Ectodermal cell (in vitro differentiated cells): Measurements from ENCODE around the gene PTGR3.

Experiments used
- H3K27ac ChIP-seq: 2 replicates; pipeline ENCODE4 v1.7.0; 2013; ENCODE audit warnings: mild to moderate bottlenecking, low read depth, low read length; ENCODE audit not compliant: insufficient read depth, poor library complexity, severe bottlenecking
- H3K27me3 ChIP-seq: 2 replicates; pipeline ENCODE4 v1.7.0; 2013; ENCODE audit warnings: mild to moderate bottlenecking, low read length; ENCODE audit not compliant: insufficient read depth, control insufficient read depth, poor library complexity, severe bottlenecking
- H3K36me3 ChIP-seq: one replicate; pipeline ENCODE4 v1.7.0; 2013; ENCODE audit warnings: low read length; ENCODE audit not compliant: control insufficient read depth, insufficient read depth
- H3K4me1 ChIP-seq: one replicate; pipeline ENCODE4 v1.7.0; 2013; ENCODE audit warnings: low read length; ENCODE audit not compliant: control insufficient read depth, insufficient read depth
- H3K4me3 ChIP-seq: 2 replicates; pipeline ENCODE4 v1.7.0; 2013; ENCODE audit warnings: low read depth, low read length, control low read depth; ENCODE audit not compliant: insufficient read depth
- H3K9me3 ChIP-seq: 2 replicates; pipeline ENCODE4 v1.7.0; 2013; ENCODE audit warnings: mild to moderate bottlenecking, low read length, moderate library complexity; ENCODE audit not compliant: control insufficient read depth
- WGBS, 2 experiments: methylation state at CpG; one replicate each; pipeline ENCODE4 v1.1.7; 2013; ENCODE audit warnings: missing lambda C conversion rate in 2 of 2; 5-methylcytosine and 5-hydroxymethylcytosine counted together

Gene PTGR3

DNA sequence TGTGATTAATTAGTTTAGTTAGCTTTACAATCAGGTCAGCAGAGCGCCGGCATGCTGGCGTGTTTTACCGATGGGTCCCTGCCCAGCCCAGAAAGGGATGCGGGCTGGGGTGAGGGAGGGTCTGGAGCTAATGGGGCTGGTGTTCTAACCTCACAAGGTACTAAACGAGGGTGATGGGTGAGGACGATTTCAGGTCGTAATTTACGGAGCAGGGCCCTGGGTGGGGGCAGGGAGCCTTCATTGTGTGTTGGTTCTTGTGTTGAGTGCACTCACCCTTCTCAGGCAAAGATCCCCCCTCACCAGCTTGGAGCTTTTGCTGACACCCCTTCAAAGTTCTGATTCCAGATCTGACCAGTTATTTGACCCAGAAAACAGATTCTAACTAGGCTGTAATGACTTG lies 39.5 kb downstream of the PTGR3 start:
- no peaks in the 10 kb centered on the region for H3K36me3 ChIP-seq
- H3K9me3 ChIP-seq: no peaks in the 10 kb centered on the region
- no peak overlapping the region for H3K4me3 ChIP-seq
- no peaks in the 10 kb centered on the region for H3K4me1 ChIP-seq
- 89 to 93% methylated on average over 9 of the region's 9 CpGs for WGBS, 2 experiments
- no peak overlapping the region for H3K27ac ChIP-seq
- H3K27me3 ChIP-seq: no peaks in the 10 kb centered on the region

DNA sequence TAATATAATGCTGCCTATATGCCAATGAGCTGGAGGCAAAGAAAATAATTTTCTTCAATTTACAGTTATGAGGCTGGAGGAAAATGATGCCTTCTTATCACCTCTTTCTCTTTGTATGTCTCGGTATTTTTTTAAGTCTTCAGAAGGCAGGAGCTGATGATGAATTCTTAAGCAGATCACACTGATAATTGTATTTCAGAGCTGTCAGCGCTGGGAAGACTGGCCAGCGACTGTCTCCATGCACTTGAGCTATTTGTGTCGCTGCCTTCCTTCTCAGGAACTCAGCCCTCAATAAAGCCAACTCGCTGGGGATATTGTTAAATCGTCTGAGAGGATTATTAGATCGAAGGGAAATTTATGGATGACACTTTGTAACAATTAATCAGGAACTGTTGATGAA lies 40.3 kb downstream of the PTGR3 start:
- H3K36me3 ChIP-seq: no peaks in the 10 kb centered on the region
- no peak overlapping the region for H3K4me3 ChIP-seq
- H3K9me3 ChIP-seq: no peaks in the 10 kb centered on the region
- no peak overlapping the region for H3K27ac ChIP-seq
- H3K27me3 ChIP-seq: no peaks in the 10 kb centered on the region
- no peaks in the 10 kb centered on the region for H3K4me1 ChIP-seq
- 95 to 98% methylated on average over 6 to 7 of the region's 7 CpGs for WGBS, 2 experiments

DNA sequence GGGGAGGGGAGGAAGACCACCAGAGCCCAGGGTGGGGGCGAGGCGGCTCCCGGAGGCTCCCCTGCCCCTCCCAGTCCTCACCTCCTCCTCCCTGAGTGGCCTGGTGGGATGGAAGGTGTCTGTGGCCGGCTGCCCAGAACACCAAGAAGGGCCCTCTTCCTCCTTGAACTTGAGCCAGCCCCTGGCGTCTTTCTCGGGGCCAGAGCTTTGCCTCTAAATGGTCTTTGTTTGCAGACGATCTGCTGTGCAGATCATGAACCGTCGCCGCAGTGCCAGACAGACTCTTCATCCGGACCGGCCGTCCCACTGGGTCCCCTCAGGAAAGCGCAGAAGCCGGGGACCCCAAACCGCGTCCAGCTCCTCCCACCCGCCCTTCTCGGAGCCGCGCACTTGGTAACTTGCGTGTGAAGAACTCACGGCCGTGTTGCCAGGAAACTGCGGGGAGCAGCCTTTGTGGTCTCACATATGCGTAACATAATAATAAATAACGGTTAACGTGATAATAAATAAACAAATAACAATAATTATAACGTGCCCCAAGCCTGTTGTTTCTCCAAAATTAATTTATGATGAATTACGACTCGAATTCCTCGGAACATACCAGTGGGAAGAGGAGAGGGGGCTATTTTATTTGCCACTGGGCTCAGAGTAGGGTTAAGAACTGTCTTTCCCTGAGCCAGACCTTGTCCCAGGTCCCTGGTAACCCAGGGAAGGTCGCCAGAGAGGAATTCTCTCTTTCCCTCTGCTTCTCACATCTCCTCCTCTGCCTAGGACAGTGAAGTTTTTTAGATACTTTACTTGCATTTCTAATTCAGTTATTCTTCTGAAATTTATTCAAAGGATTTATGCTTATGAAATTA lies 41.0 kb downstream of the PTGR3 start:
- Histone ChIP-seq H3K4me1 (no peaks in the 10 kb centered on the region), H3K27ac (no peak overlapping the region), H3K9me3 (no peaks in the 10 kb centered on the region), H3K36me3 (no peaks in the 10 kb centered on the region), H3K27me3 (no peaks in the 10 kb centered on the region), H3K4me3 (no peak overlapping the region)
- 93% methylated on average over 32 to 33 of the region's 33 CpGs for WGBS, 2 experiments

DNA sequence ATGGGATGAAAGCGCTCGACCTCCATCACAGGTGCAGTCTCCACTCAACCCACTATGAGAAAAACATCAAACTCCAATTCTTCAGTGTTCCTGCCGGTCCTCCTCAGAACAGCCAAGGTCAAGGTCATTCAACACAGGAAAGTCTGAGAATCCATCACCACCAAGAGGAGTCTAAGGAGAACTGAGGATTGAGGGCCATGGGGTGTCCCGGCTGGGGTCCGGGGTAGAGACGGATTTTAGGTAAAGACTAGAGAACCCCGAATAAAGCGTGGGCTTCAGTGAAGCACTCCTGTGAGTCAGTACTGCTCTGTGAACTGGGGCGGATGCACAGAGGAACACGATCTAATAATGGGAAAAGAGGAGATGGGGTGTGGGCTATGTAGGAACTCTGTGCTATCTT lies 41.8 kb downstream of the PTGR3 start:
- WGBS, 2 experiments: 94 to 96% methylated on average over 10 of the region's 10 CpGs
- Histone ChIP-seq H3K27me3 (no peaks in the 10 kb centered on the region), H3K9me3 (no peaks in the 10 kb centered on the region), H3K4me1 (no peaks in the 10 kb centered on the region), H3K36me3 (no peaks in the 10 kb centered on the region), H3K4me3 (no peak overlapping the region), H3K27ac (no peak overlapping the region)

DNA sequence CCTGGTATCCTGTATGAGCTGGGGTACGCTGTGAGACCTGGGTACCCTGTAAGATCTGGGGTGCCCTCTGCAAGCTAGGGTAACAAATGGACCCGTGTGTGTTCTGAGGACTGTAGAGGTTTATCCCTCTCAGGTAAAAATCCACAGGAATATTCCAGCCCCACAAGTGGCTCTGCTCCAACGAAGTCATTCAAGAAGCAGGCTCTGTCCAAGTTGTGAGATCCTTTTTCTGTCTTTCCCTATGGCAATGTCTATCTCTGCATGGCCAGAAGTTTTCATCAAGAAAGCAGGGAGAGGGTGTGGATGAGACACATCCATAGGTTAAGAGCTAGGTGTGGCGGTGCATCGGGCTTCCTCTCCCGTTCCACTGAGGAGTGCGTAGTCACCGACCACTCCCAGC lies 43.0 kb downstream of the PTGR3 start:
- H3K9me3 ChIP-seq: no peaks in the 10 kb centered on the region
- H3K27me3 ChIP-seq: no peaks in the 10 kb centered on the region
- H3K4me3 ChIP-seq: no peak overlapping the region
- no peaks in the 10 kb centered on the region for H3K4me1 ChIP-seq
- H3K36me3 ChIP-seq: no peaks in the 10 kb centered on the region
- no peak overlapping the region for H3K27ac ChIP-seq
- WGBS, 2 experiments: 90 to 95% methylated on average over 8 of the region's 8 CpGs

DNA sequence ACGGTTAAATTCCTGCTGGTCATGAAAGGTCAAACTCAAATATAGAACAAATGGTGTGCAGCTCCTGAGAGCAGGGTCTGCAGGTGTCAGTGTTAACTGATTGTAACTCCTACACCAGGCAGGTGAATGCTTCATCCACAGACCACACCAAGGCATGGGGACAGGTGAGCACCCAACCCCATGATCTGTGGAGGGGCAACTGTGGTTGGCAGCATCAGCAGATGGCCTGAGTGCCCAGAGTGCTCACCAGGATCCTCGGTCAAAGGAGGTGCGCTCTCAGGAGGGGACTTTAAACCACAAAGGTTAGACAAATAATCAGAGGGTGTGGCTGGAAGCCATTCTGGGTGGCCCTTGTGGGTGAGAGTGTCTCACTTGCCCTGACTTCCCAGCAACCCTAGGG lies 44.5 kb downstream of the PTGR3 start:
- Histone ChIP-seq H3K4me1 (peaks cover 7% of the 10 kb centered on the region), H3K9me3 (no peaks in the 10 kb centered on the region), H3K36me3 (no peaks in the 10 kb centered on the region), H3K4me3 (no peak overlapping the region), H3K27me3 (no peaks in the 10 kb centered on the region), H3K27ac (no peak overlapping the region)
- 96 to 98% methylated on average over 3 of the region's 3 CpGs for WGBS, 2 experiments

DNA sequence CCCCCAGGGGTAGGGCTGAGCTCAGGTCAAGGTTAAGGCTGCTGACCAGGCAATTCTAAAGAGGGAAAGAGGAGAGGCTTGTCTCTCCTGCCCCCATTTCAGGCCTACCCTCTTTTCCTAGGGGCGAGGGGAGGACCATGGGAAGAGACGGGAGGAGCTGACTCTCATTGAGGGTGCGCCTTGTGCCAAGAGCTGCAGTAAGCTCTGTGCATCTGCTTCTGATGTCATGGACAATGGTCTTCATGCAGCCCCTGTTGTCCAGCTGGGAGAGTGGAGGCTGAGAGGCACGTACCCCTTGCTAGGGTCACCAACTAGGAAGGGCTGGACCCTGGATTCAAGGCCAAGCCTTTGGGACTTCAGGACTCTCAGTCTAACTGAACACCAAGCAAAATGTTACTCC lies 45.2 kb downstream of the PTGR3 start:
- Histone ChIP-seq H3K4me1 (peaks cover 12% of the 10 kb centered on the region), H3K36me3 (no peaks in the 10 kb centered on the region), H3K27me3 (no peaks in the 10 kb centered on the region), H3K4me3 (no peak overlapping the region), H3K27ac (no peak overlapping the region), H3K9me3 (no peaks in the 10 kb centered on the region)
- 91 to 94% methylated on average over 4 of the region's 4 CpGs for WGBS, 2 experiments

DNA sequence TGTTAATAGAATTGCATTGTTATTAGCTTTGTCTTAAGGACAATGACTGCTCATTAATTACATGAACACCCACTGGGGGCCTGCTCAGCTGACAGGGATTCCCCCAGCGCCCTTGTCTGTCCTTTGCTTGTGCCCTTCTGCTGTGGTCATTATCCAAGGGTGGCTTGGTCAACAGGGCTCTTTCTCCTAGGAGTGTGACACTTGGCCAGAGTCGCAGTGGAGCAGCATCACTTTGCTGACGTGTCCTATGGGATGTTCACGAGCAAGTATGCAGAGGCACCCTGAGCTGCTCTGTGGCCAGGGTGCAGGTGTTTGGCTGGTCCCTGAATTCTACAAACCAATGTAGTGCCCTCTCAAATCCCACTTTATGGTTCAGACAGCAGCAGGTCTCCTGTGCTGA lies 46.0 kb downstream of the PTGR3 start:
- H3K27ac ChIP-seq: no peak overlapping the region
- peaks cover 12% of the 10 kb centered on the region for H3K4me1 ChIP-seq
- WGBS, 2 experiments: 89 to 91% methylated on average over 4 of the region's 4 CpGs
- no peaks in the 10 kb centered on the region for H3K9me3 ChIP-seq
- no peaks in the 10 kb centered on the region for H3K36me3 ChIP-seq
- no peak overlapping the region for H3K4me3 ChIP-seq
- no peaks in the 10 kb centered on the region for H3K27me3 ChIP-seq

DNA sequence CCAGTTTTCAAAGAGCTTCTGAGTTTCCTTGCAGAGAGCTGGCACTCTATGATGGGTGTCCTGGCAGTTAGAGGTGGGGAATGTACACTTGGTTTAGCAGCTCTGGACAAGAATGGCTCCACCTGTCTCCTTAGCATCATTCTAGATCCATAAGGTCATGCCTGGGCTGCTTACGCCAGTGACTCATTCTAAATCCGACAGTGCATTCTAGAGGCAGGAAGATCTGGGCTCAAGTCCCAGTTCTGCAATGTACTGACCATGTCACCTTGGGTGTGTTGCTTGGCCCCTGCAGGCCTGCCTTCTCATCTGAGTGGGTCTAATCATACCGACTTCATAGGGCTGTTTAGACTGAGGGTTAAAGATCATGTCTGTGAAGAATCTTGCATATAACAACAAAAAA lies 46.5 kb downstream of the PTGR3 start:
- Histone ChIP-seq H3K27ac (no peak overlapping the region), H3K9me3 (no peaks in the 10 kb centered on the region), H3K27me3 (no peaks in the 10 kb centered on the region), H3K4me1 (peaks cover 12% of the 10 kb centered on the region), H3K4me3 (no peak overlapping the region), H3K36me3 (no peaks in the 10 kb centered on the region)
- WGBS, 2 experiments: 88 to 93% methylated on average over 3 of the region's 3 CpGs

DNA sequence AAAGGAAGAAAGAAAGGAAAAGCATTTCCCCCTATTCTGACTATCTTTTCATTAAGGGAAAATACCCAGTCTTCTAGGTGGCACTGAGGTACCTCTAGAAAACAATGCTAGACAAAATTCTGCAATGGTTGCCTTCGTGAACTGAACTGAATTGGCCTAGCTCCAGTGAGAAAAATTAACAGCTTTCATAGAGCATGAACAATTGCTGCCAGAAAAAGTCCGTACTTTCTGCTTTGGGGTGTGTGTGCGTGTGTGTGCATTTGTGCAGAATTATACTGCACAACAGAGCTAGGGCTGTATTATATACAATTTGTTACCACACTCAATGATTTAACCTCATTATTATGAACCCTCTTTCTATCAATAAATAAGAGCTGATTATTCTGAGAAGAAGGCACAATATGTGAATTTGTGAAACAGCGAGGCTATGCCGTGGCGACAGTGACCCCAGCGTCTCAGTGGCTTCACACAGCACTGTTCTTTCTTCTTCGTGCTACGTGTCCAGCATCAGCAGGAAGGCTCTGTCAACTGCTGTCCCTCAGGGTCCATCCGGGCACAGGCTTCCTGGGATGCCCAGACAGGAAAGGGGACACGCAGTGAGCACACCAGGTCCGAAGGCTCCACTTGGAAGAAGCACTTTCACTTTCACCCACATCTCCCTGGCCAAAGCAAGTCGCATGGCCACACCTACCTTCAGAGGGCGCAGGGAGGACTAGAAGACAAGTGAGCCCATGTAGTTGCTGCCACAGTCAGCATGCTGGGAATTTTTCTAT lies 47.5 kb downstream of the PTGR3 start:
- WGBS, 2 experiments: 93 to 95% methylated on average over 13 to 14 of the region's 14 CpGs
- Histone ChIP-seq H3K27me3 (no peaks in the 10 kb centered on the region), H3K4me3 (no peak overlapping the region), H3K9me3 (no peaks in the 10 kb centered on the region), H3K4me1 (peaks cover 12% of the 10 kb centered on the region), H3K36me3 (no peaks in the 10 kb centered on the region), H3K27ac (no peak overlapping the region)
